Colonic mucosa (tissue), 4 donors: ENCODE measurements around the gene LIN7A. TPM values are rescaled to one million over a fixed set of nuclear protein-coding genes. Genes with fewer than 3 reads are reported as not detected.

Experiments used
- DNase-seq: peaks from one replicate; pipeline ENCODE4 v3.0.0-alpha.2; 2020
- H3K27ac ChIP-seq: fragments of 200-600 bp; one replicate; pipeline ENCODE4 v1.8.0; 2021
- H3K27me3 ChIP-seq: fragments of 200-600 bp; one replicate; pipeline ENCODE4 v1.8.0; 2021
- H3K36me3 ChIP-seq: fragments of 200-600 bp; one replicate; pipeline ENCODE4 v1.8.0; 2021
- H3K4me1 ChIP-seq: fragments of 200-600 bp; one replicate; pipeline ENCODE4 v1.8.0; 2021; ENCODE audit warnings: mild to moderate bottlenecking
- H3K4me3 ChIP-seq: fragments of 200-600 bp; one replicate; pipeline ENCODE4 v1.8.0; 2021
- H3K9ac ChIP-seq, 2 donors: one replicate each; pipeline ENCODE4 v1.7.0; 2013; ENCODE audit warnings: control low read depth in 2 of 2, low read depth in 2 of 2, low read length in 2 of 2
- H3K9me3 ChIP-seq: fragments of 200-600 bp; one replicate; pipeline ENCODE4 v1.8.0; 2021
- CTCF ChIP-seq: fragments of 200-600 bp; IDR thresholded peaks from one replicate; pipeline ENCODE4 v1.8.0; 2022; ENCODE audit warnings: antibody characterized with exemption, mild to moderate bottlenecking
- intact Hi-C: fragments of 100-400 bp; cut with DNase I; formaldehyde crosslinking; loops from one replicate; pipeline ENCODE4 v1.14.1; 2022
- total RNA-seq, 2 donors: library from RNA; stranded (reverse); fragmentation: NEBNext Ultra II Directional in 1 of 2; extraction: Animal tissue kit (Norgen Biotek cat#: 25700) in 1 of 2; gene quantifications; one replicate each; pipeline ENCODE4 v1.2.1, GENCODE V29; 2021
- donor health status: healthy.
- donor health status: DM: no; HTN: no; CAD: no.
- donor health status: DM: no; HTN: no; CAD: no.

The LIN7A gene
- total RNA-seq, 2 donors from 2014 or later: 0.17 to 1.8 TPM

DNA sequence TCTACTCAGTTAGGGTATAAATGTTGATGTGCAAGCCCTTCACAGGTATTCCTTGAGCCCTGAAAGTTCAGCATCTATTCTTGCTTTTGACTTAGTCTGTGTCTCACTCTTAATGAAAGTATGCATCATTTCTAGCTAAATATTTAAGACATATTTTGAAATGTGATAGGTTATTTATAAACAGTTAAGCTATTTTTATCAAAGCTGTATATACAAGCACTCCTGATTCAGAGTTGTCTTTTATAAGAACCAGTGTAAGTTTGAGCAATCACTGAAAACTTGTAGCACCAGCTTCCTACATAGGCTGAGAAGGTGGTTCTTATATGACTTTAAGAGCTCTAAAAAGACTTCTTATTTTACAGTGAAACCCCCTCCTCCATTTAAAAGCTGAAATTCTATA, 122.4 kb downstream of the LIN7A start:
- Histone ChIP-seq H3K36me3 (no peaks in the 10 kb centered on the region), H3K4me3 (no peak overlapping the region), H3K27me3 (no peaks in the 10 kb centered on the region), H3K9me3 (no peaks in the 10 kb centered on the region), H3K9ac (no peak overlapping the region), H3K4me1 (no peaks in the 10 kb centered on the region), H3K27ac (no peak overlapping the region)
- no peak for DNase-seq
- TF ChIP-seq CTCF: no peak
- intact Hi-C loops: no loop called here

DNA sequence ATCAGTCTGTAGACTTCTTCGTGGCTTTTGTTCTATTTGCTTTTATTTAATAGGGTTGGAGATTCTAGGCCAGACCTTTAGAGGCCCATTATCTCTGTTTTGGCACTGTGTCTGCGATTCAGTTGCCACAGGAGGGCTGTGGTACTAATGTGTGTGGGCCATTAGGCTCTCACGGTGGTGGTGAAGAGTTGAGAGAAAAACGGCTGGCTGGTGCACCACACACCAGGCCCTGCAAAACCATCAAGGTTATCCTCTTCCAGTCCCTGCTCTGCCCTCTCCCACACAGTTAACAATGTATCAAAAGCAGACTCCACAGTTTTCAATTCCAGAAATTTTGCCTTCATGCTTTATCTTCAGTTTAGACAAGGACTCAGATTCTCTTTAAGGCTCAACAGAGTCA, 123.3 kb downstream of the LIN7A start:
- H3K9me3 ChIP-seq: no peaks in the 10 kb centered on the region
- H3K27me3 ChIP-seq: no peaks in the 10 kb centered on the region
- intact Hi-C loops: no loop called here
- H3K4me1 ChIP-seq: no peaks in the 10 kb centered on the region
- no peak overlapping the region for H3K4me3 ChIP-seq
- H3K36me3 ChIP-seq: no peaks in the 10 kb centered on the region
- no peak for DNase-seq
- no peak for TF ChIP-seq CTCF
- H3K27ac ChIP-seq: no peak overlapping the region
- no peak overlapping the region for H3K9ac ChIP-seq

- intact Hi-C loops: no loop called here
- H3K27ac ChIP-seq: no peak overlapping the region
- H3K4me1 ChIP-seq: no peaks in the 10 kb centered on the region
- TF ChIP-seq CTCF: no peak
- no peak overlapping the region for H3K4me3 ChIP-seq
- no peaks in the 10 kb centered on the region for H3K9me3 ChIP-seq
- H3K27me3 ChIP-seq: no peaks in the 10 kb centered on the region
- no peak overlapping the region for H3K9ac ChIP-seq
- DNase-seq: no peak
- no peaks in the 10 kb centered on the region for H3K36me3 ChIP-seq
These were observed 123.9 kb downstream of the LIN7A start for GRCh38 chr12:80813820-80814219.

DNA sequence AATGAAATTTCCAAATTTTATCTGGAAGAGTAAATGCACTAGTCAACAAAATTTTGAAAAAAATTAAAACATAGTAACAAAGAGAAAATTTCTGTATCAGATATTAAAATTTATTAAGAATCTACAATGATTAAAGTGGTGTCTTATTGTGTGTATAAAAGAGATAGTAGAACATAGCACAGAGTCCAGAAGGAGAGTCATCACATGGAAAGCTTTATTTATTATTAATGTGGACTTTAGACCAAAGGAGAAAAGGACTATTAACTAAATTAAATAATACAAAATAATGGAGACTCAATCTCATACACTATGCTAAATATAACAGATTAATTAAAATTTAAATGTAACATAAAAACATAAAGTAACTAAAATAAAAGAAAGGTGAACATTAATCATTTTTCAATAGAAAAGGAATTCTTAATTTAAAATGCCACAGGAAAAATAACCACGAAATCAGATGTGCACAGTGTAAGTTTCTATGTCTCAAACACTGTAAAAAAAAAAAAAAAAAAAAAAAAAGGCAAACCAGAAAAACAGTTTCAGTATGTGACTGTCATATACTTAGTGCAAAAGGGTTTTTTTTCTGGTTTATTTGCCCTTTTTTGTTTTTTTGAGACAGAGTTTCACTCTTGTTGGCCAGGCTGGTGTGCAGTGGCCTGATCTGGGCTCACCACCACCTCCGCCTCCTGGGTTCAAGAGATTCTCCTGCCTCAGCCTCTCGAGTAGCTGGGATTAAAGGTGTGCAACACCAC, 125.6 kb downstream of the LIN7A start:
- intact Hi-C loops: no loop called here
- no peak for TF ChIP-seq CTCF

DNA sequence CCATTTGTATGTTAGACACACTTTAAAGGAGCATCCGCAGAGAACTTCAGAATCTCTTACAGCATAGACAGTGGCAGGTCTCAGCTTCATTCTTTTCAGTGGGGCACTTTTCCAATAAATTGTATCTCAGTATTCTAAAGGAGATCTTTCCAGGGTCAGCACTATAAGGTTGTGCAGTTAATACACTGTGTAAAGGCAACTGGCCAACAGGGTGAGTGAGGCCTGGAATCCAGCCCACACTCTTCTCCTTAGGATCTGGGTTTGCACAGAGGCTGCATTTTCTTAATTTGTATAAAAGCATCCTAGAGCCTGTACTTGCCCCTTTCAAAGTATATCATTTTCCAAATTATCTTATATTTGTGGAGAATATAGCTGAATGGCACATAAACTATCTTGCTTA, 126.9 kb downstream of the LIN7A start:
- no peak for TF ChIP-seq CTCF
- intact Hi-C loops: no loop called here
- H3K27me3 ChIP-seq: no peaks in the 10 kb centered on the region
- H3K4me1 ChIP-seq: no peaks in the 10 kb centered on the region
- no peaks in the 10 kb centered on the region for H3K36me3 ChIP-seq
- no peak overlapping the region for H3K9ac ChIP-seq
- DNase-seq: no peak
- H3K9me3 ChIP-seq: no peaks in the 10 kb centered on the region
- no peak overlapping the region for H3K4me3 ChIP-seq
- no peak overlapping the region for H3K27ac ChIP-seq

More for the DNA sequence above, 125.6 kb downstream of the LIN7A start:
- no peaks in the 10 kb centered on the region for H3K27me3 ChIP-seq
- H3K9ac ChIP-seq: no peak overlapping the region
- no peak for DNase-seq
- no peaks in the 10 kb centered on the region for H3K4me1 ChIP-seq
- H3K36me3 ChIP-seq: no peaks in the 10 kb centered on the region
- no peak overlapping the region for H3K4me3 ChIP-seq
- no peaks in the 10 kb centered on the region for H3K9me3 ChIP-seq
- no peak overlapping the region for H3K27ac ChIP-seq
